Measurements from ENCODE around the gene GTPBP2.
A peak's percentile ranks its signal among the peaks of the same experiment; 100 is the strongest.

Gene GTPBP2

GRCh38 chr6:43669050-43669921, 40.2 kb upstream of the GTPBP2 start:
- no peak overlapping the region for H3K4me2 ChIP-seq (ENCODE audit: insufficient read depth, low read length, poor library complexity, severe bottlenecking)
- H3K23ac ChIP-seq (ENCODE audit: low read depth, low read length, poor library complexity): no peak overlapping the region
- no CpG with 5 or more reads among the region's 15 CpGs for WGBS, 2 donors (ENCODE audit: extremely low coverage in 2 of 2, insufficient read length in 2 of 2, insufficient replicate concordance in 1 of 2)
- H3K79me1 ChIP-seq (ENCODE audit: low read depth, low read length): no peaks in the 10 kb centered on the region
- peak overlapping the region; percentile 72 for H2BK5ac ChIP-seq (ENCODE audit: low read length)
- peaks cover 0 to 2% (median 0%) of the 10 kb centered on the region in 3 experiments for H3K27me3 ChIP-seq (ENCODE audit: control insufficient read depth in 3 of 3, insufficient read depth in 3 of 3, low read depth in 1 of 3, low read length in 3 of 3)
- no peak overlapping the region for H3K4me3 ChIP-seq (ENCODE audit: low read length in 2 of 2)
- no peak overlapping the region for H3K9ac ChIP-seq (ENCODE audit: low read depth, low read length, poor library complexity)
- H2BK15ac ChIP-seq (ENCODE audit: low read length): peak overlapping the region; percentile 13
- peak overlapping the region; percentile 2 for H2BK12ac ChIP-seq (ENCODE audit: low read length)
- H3K18ac ChIP-seq (ENCODE audit: low read length): peak overlapping the region; percentile 84
- H2AK5ac ChIP-seq (ENCODE audit: low read depth, low read length): peak overlapping the region; percentile 26
- H3K9me3 ChIP-seq (replicated peaks in 1 of 2; ENCODE audit: control insufficient read depth in 2 of 2, insufficient read depth in 1 of 2, low read depth in 1 of 2, low read length in 2 of 2): no peaks in the 10 kb centered on the region
- H3K4me1 ChIP-seq (ENCODE audit: control insufficient read depth in 2 of 2, insufficient read depth in 1 of 2, low read depth in 1 of 2, low read length in 2 of 2): peaks cover 9 to 28% of the 10 kb centered on the region in 2 donors
- H4K91ac ChIP-seq (ENCODE audit: low read depth, low read length, poor library complexity): peak overlapping the region; percentile 74
- no peak overlapping the region for H3K4ac ChIP-seq (ENCODE audit: low read length)
- H4K8ac ChIP-seq (ENCODE audit: low read depth, low read length): no peak overlapping the region
- no peak overlapping the region for H3K14ac ChIP-seq (ENCODE audit: low read length)
- H2BK120ac ChIP-seq (ENCODE audit: low read depth, low read length): peak overlapping the region; percentile 6
- no peak for DNase-seq (ENCODE audit: low spot score)
- H2AFZ ChIP-seq (ENCODE audit: low read length): no peak overlapping the region
- H3K27ac ChIP-seq (replicated peaks; ENCODE audit: low read length): peak overlapping the region; percentile 88
- peaks cover 16 to 40% of the 10 kb centered on the region in 2 donors for H3K36me3 ChIP-seq (replicated peaks in 1 of 2; ENCODE audit: control insufficient read depth in 2 of 2, insufficient read depth in 2 of 2, low read length in 2 of 2)

- peak overlapping the region; percentile 55 for H3K4ac ChIP-seq (ENCODE audit: low read length)
- H3K27ac ChIP-seq (replicated peaks; ENCODE audit: low read length): peak overlapping the region; percentile 36
- peak overlapping the region; percentile 90 for H3K18ac ChIP-seq (ENCODE audit: low read length)
- no peak overlapping the region for H2BK120ac ChIP-seq (ENCODE audit: low read depth, low read length)
- peaks cover 0 to 2% (median 0%) of the 10 kb centered on the region in 3 experiments for H3K27me3 ChIP-seq (ENCODE audit: control insufficient read depth in 3 of 3, insufficient read depth in 3 of 3, low read depth in 1 of 3, low read length in 3 of 3)
- no peak overlapping the region for H2BK12ac ChIP-seq (ENCODE audit: low read length)
- H3K14ac ChIP-seq (ENCODE audit: low read length): no peak overlapping the region
- peak overlapping the region; percentile 29 for H4K8ac ChIP-seq (ENCODE audit: low read depth, low read length)
- H2BK5ac ChIP-seq (ENCODE audit: low read length): no peak overlapping the region
- H3K79me1 ChIP-seq (ENCODE audit: low read depth, low read length): no peaks in the 10 kb centered on the region
- H3K36me3 ChIP-seq (replicated peaks in 1 of 2; ENCODE audit: control insufficient read depth in 2 of 2, insufficient read depth in 2 of 2, low read length in 2 of 2): peaks cover 9 to 31% of the 10 kb centered on the region in 2 donors
- WGBS, 2 donors (ENCODE audit: extremely low coverage in 2 of 2, insufficient read length in 2 of 2, insufficient replicate concordance in 1 of 2): no CpG with 5 or more reads among the region's 17 CpGs
- peak; percentile 29 for DNase-seq (ENCODE audit: low spot score)
- no peak overlapping the region for H3K4me3 ChIP-seq (ENCODE audit: low read length in 2 of 2)
- peak overlapping the region; percentile 19 for H3K4me2 ChIP-seq (ENCODE audit: insufficient read depth, low read length, poor library complexity, severe bottlenecking)
- H3K23ac ChIP-seq (ENCODE audit: low read depth, low read length, poor library complexity): peak overlapping the region; percentile 46
- H3K9ac ChIP-seq (ENCODE audit: low read depth, low read length, poor library complexity): peak overlapping the region; percentile 68
- no peak overlapping the region for H2AFZ ChIP-seq (ENCODE audit: low read length)
- H3K4me1 ChIP-seq (ENCODE audit: control insufficient read depth in 2 of 2, insufficient read depth in 1 of 2, low read depth in 1 of 2, low read length in 2 of 2): peaks cover 9 to 28% of the 10 kb centered on the region in 2 donors
- no peak overlapping the region for H4K91ac ChIP-seq (ENCODE audit: low read depth, low read length, poor library complexity)
- peak overlapping the region; percentile 22 for H2BK15ac ChIP-seq (ENCODE audit: low read length)
- H3K9me3 ChIP-seq (replicated peaks in 1 of 2; ENCODE audit: control insufficient read depth in 2 of 2, insufficient read depth in 1 of 2, low read depth in 1 of 2, low read length in 2 of 2): no peaks in the 10 kb centered on the region
- H2AK5ac ChIP-seq (ENCODE audit: low read depth, low read length): peak overlapping the region; percentile 54
These were observed 39.3 kb upstream of the GTPBP2 start for GRCh38 chr6:43668151-43669028.

GRCh38 chr6:43667245-43668150, 38.4 kb upstream of the GTPBP2 start:
- DNase-seq (ENCODE audit: low spot score): peak; percentile 74

More at GRCh38 chr6:43667245-43668150, 38.4 kb upstream of the GTPBP2 start:
- no peak overlapping the region for H2BK120ac ChIP-seq (ENCODE audit: low read depth, low read length)
- peak overlapping the region; percentile 15 for H2BK5ac ChIP-seq (ENCODE audit: low read length)
- H2BK12ac ChIP-seq (ENCODE audit: low read length): no peak overlapping the region
- WGBS, 2 donors (ENCODE audit: extremely low coverage in 2 of 2, insufficient read length in 2 of 2, insufficient replicate concordance in 1 of 2): no CpG with 5 or more reads among the region's 16 CpGs
- H3K79me1 ChIP-seq (ENCODE audit: low read depth, low read length): no peaks in the 10 kb centered on the region
- peak overlapping the region; percentile 22 for H2BK15ac ChIP-seq (ENCODE audit: low read length)
- peaks cover 0 to 2% (median 0%) of the 10 kb centered on the region in 3 experiments for H3K27me3 ChIP-seq (ENCODE audit: control insufficient read depth in 3 of 3, insufficient read depth in 3 of 3, low read depth in 1 of 3, low read length in 3 of 3)
- peak overlapping the region; percentile 68 for H3K9ac ChIP-seq (ENCODE audit: low read depth, low read length, poor library complexity)
- peak overlapping the region; percentile 46 for H3K23ac ChIP-seq (ENCODE audit: low read depth, low read length, poor library complexity)
- H3K36me3 ChIP-seq (replicated peaks in 1 of 2; ENCODE audit: control insufficient read depth in 2 of 2, insufficient read depth in 2 of 2, low read length in 2 of 2): peaks cover 9 to 23% of the 10 kb centered on the region in 2 donors
- no peak overlapping the region for H4K91ac ChIP-seq (ENCODE audit: low read depth, low read length, poor library complexity)
- peaks cover 9 to 28% of the 10 kb centered on the region in 2 donors for H3K4me1 ChIP-seq (ENCODE audit: control insufficient read depth in 2 of 2, insufficient read depth in 1 of 2, low read depth in 1 of 2, low read length in 2 of 2)
- H2AK5ac ChIP-seq (ENCODE audit: low read depth, low read length): peak overlapping the region; percentile 54
- peak overlapping the region; percentile 36 for H3K27ac ChIP-seq (replicated peaks; ENCODE audit: low read length)
- H3K18ac ChIP-seq (ENCODE audit: low read length): peak overlapping the region; percentile 90
- no peak overlapping the region for H2AFZ ChIP-seq (ENCODE audit: low read length)
- peak overlapping the region; percentile 28 for H3K4me2 ChIP-seq (ENCODE audit: insufficient read depth, low read length, poor library complexity, severe bottlenecking)
- no peak overlapping the region for H3K4me3 ChIP-seq (ENCODE audit: low read length in 2 of 2)
- no peak overlapping the region for H3K14ac ChIP-seq (ENCODE audit: low read length)
- no peak overlapping the region for H4K8ac ChIP-seq (ENCODE audit: low read depth, low read length)
- peak overlapping the region; percentile 55 for H3K4ac ChIP-seq (ENCODE audit: low read length)
- H3K9me3 ChIP-seq (replicated peaks in 1 of 2; ENCODE audit: control insufficient read depth in 2 of 2, insufficient read depth in 1 of 2, low read depth in 1 of 2, low read length in 2 of 2): no peaks in the 10 kb centered on the region

Data from neuronal stem cell (in vitro differentiated cells).